Neural progenitor cell (in vitro differentiated cells): ENCODE data around the gene CENPVL3. TPM values are rescaled to one million over a fixed set of nuclear protein-coding genes. Genes with fewer than 3 reads are reported as not detected.

Experiments used
- DNase-seq: peaks from one replicate; pipeline ENCODE4 v3.0.0-alpha.2; 2016; ENCODE audit warnings: low spot score
- H2AFZ ChIP-seq: fragments of 200-600 bp; sonication (generic); replicated peaks from 2 replicates; pipeline ENCODE4 v1.6.1; 2016; ENCODE audit warnings: antibody characterized with exemption
- H3F3A ChIP-seq: fragments of 200-600 bp; sonication (generic); 2 replicates; pipeline ENCODE4 v1.6.1; 2016; ENCODE audit warnings: antibody characterized with exemption, low read depth
- H3K27ac ChIP-seq: fragments of 200-600 bp; sonication (generic); 2 replicates; pipeline ENCODE4 v1.5.1; 2016; ENCODE audit warnings: mild to moderate bottlenecking
- H3K27me3 ChIP-seq: fragments of 200-600 bp; sonication (generic); 2 replicates; pipeline ENCODE4 v1.6.1; 2016; ENCODE audit warnings: mild to moderate bottlenecking, moderate library complexity
- H3K36me3 ChIP-seq: fragments of 200-600 bp; sonication (generic); 2 replicates; pipeline ENCODE4 v1.5.1; 2016
- H3K4me1 ChIP-seq: fragments of 200-600 bp; sonication (generic); 2 replicates; pipeline ENCODE4 v1.6.1; 2016; ENCODE audit warnings: mixed run types
- H3K4me2 ChIP-seq: fragments of 200-600 bp; sonication (generic); 2 replicates; pipeline ENCODE4 v1.6.1; 2016
- H3K4me3 ChIP-seq: fragments of 200-600 bp; sonication (generic); 2 replicates; pipeline ENCODE4 v1.5.1; 2016
- H3K79me2 ChIP-seq: fragments of 200-600 bp; sonication (generic); 2 replicates; pipeline ENCODE4 v1.6.1; 2016; ENCODE audit warnings: low read depth
- H3K9ac ChIP-seq: fragments of 200-600 bp; sonication (generic); 2 replicates; pipeline ENCODE4 v1.6.1; 2016
- H3K9me3 ChIP-seq: fragments of 200-600 bp; sonication (generic); 2 replicates; pipeline ENCODE4 v1.5.1; 2016; ENCODE audit warnings: low read depth
- H4K20me1 ChIP-seq: fragments of 200-600 bp; sonication (generic); 2 replicates; pipeline ENCODE4 v1.6.1; 2016; ENCODE audit warnings: low read depth
- H3K27ac Mint-ChIP-seq: 3 replicates; pipeline ENCODE4 v1.8.0; 2021; ENCODE audit warnings: mixed read lengths
- H3K27me3 Mint-ChIP-seq: 2 replicates; pipeline ENCODE4 v1.8.0; 2022; ENCODE audit warnings: low read depth, mild to moderate bottlenecking, inconsistent platforms, moderate library complexity, mixed read lengths; ENCODE audit not compliant: insufficient read depth
- H3K36me3 Mint-ChIP-seq: 3 replicates; pipeline ENCODE4 v1.8.0; 2021; ENCODE audit warnings: mixed read lengths
- H3K4me1 Mint-ChIP-seq: 3 replicates; pipeline ENCODE4 v1.8.0; 2021; ENCODE audit warnings: mixed read lengths
- H3K4me3 Mint-ChIP-seq: 3 replicates; pipeline ENCODE4 v1.8.0; 2021; ENCODE audit warnings: mild to moderate bottlenecking, moderate library complexity, mixed read lengths
- H3K9me3 Mint-ChIP-seq: 3 replicates; pipeline ENCODE4 v1.8.0; 2020; ENCODE audit warnings: mixed read lengths
- CTCF ChIP-seq: fragments of 200-600 bp; sonication (generic); IDR thresholded peaks from 2 replicates; pipeline ENCODE4 v1.5.1; 2017; ENCODE audit warnings: antibody characterized with exemption, mild to moderate bottlenecking
- EZH2 ChIP-seq: fragments of 200-600 bp; sonication (generic); IDR thresholded peaks from 2 replicates; pipeline ENCODE4 v1.6.1; 2017; ENCODE audit warnings: antibody characterized with exemption, mild to moderate bottlenecking, moderate library complexity
- EZH2phosphoT487 ChIP-seq: fragments of 200-600 bp; sonication (generic); IDR thresholded peaks from 2 replicates; pipeline ENCODE4 v1.6.1; 2017; ENCODE audit warnings: antibody characterized with exemption
- total RNA-seq: library from RNA; depleted of rRNA; stranded (reverse); fragments of >200 nt; gene quantifications from 2 replicates; pipeline ENCODE4 v1.2.3, GENCODE V29; 2015; ENCODE audit warnings: low replicate concordance

CENPVL3 gene
- total RNA-seq, 1 donor from 2014 or later = 4.6 TPM

GRCh38 chrX:51606446-51606845 is 12.3 kb downstream of the CENPVL3 start:
- no peak for DNase-seq
- Histone ChIP-seq H4K20me1 (no peaks in the 10 kb centered on the region), H2AFZ (no peak overlapping the region), H3K4me3 (no peak overlapping the region), H3K9ac (no peak overlapping the region), H3K79me2 (no peaks in the 10 kb centered on the region), H3K27me3 (no peaks in the 10 kb centered on the region), H3K27ac (no peak overlapping the region), H3K9me3 (no peaks in the 10 kb centered on the region), H3K4me1 (no peaks in the 10 kb centered on the region), H3F3A (no peaks in the 10 kb centered on the region), H3K36me3 (no peaks in the 10 kb centered on the region), H3K4me2 (no peak overlapping the region)
- no peaks in the 10 kb centered on the region for H3K9me3 Mint-ChIP-seq
- no peak overlapping the region for H3K27ac Mint-ChIP-seq
- H3K36me3 Mint-ChIP-seq = no peaks in the 10 kb centered on the region
- TF ChIP-seq EZH2 = no peak
- TF ChIP-seq EZH2phosphoT487 = no peak
- no peak for TF ChIP-seq CTCF
- H3K4me3 Mint-ChIP-seq = no peak overlapping the region
- no peaks in the 10 kb centered on the region for H3K4me1 Mint-ChIP-seq
- peaks cover 4% of the 10 kb centered on the region for H3K27me3 Mint-ChIP-seq

- Histone ChIP-seq H4K20me1 (no peaks in the 10 kb centered on the region), H3K27ac (no peak overlapping the region), H3K4me2 (no peak overlapping the region), H3F3A (no peaks in the 10 kb centered on the region), H3K4me3 (no peak overlapping the region), H2AFZ (no peak overlapping the region), H3K27me3 (no peaks in the 10 kb centered on the region), H3K36me3 (no peaks in the 10 kb centered on the region), H3K9me3 (no peaks in the 10 kb centered on the region), H3K4me1 (no peaks in the 10 kb centered on the region), H3K79me2 (no peaks in the 10 kb centered on the region), H3K9ac (no peak overlapping the region)
- DNase-seq = no peak
- Mint-ChIP-seq H3K4me1 (no peaks in the 10 kb centered on the region), H3K27ac (no peak overlapping the region), H3K4me3 (no peak overlapping the region), H3K36me3 (no peaks in the 10 kb centered on the region), H3K9me3 (no peaks in the 10 kb centered on the region), H3K27me3 (no peaks in the 10 kb centered on the region)
- TF ChIP-seq EZH2 (no peak), EZH2phosphoT487 (no peak), CTCF (no peak)
Measured at GRCh38 chrX:51598899-51599298, 19.8 kb downstream of the CENPVL3 start.

GRCh38 chrX:51571874-51572273 is 46.8 kb downstream of the CENPVL3 start:
- Mint-ChIP-seq H3K36me3 (no peaks in the 10 kb centered on the region), H3K27me3 (no peaks in the 10 kb centered on the region), H3K4me1 (no peaks in the 10 kb centered on the region), H3K27ac (no peak overlapping the region), H3K9me3 (no peaks in the 10 kb centered on the region), H3K4me3 (no peak overlapping the region)
- TF ChIP-seq EZH2 = no peak
- TF ChIP-seq CTCF = no peak
- TF ChIP-seq EZH2phosphoT487 = no peak
- no peak overlapping the region for H3K4me3 ChIP-seq
- no peaks in the 10 kb centered on the region for H3K36me3 ChIP-seq
- H3K9me3 ChIP-seq = no peaks in the 10 kb centered on the region
- no peaks in the 10 kb centered on the region for H3K27me3 ChIP-seq
- no peaks in the 10 kb centered on the region for H3K79me2 ChIP-seq
- no peak for DNase-seq
- no peaks in the 10 kb centered on the region for H4K20me1 ChIP-seq
- no peaks in the 10 kb centered on the region for H3K4me1 ChIP-seq
- no peak overlapping the region for H3K9ac ChIP-seq
- no peak overlapping the region for H3K27ac ChIP-seq
- H3F3A ChIP-seq = no peaks in the 10 kb centered on the region
- no peak overlapping the region for H3K4me2 ChIP-seq
- no peak overlapping the region for H2AFZ ChIP-seq

GRCh38 chrX:51569561-51569960 is 49.2 kb downstream of the CENPVL3 start:
- no peaks in the 10 kb centered on the region for H3K4me1 Mint-ChIP-seq
- Histone ChIP-seq H3K79me2 (no peaks in the 10 kb centered on the region), H3K4me2 (no peak overlapping the region), H3F3A (no peaks in the 10 kb centered on the region), H3K27me3 (no peaks in the 10 kb centered on the region), H4K20me1 (no peaks in the 10 kb centered on the region), H3K36me3 (no peaks in the 10 kb centered on the region), H3K4me3 (no peak overlapping the region), H3K4me1 (no peaks in the 10 kb centered on the region), H3K9me3 (peaks cover 3% of the 10 kb centered on the region), H3K9ac (no peak overlapping the region), H2AFZ (no peak overlapping the region), H3K27ac (no peak overlapping the region)
- H3K27ac Mint-ChIP-seq = no peak overlapping the region
- TF ChIP-seq EZH2phosphoT487 (no peak), CTCF (no peak), EZH2 (no peak)
- no peaks in the 10 kb centered on the region for H3K9me3 Mint-ChIP-seq
- no peak for DNase-seq
- no peak overlapping the region for H3K4me3 Mint-ChIP-seq
- H3K27me3 Mint-ChIP-seq = no peaks in the 10 kb centered on the region
- no peaks in the 10 kb centered on the region for H3K36me3 Mint-ChIP-seq
